ENCODE data around the gene RHOT2. TPM values are rescaled to one million over a fixed set of nuclear protein-coding genes. Genes with fewer than 3 reads are reported as not detected.

Gene RHOT2
- total RNA-seq, 1 experiment from 2014 or later = 98.5 TPM

- H3K27ac ChIP-seq (ENCODE audit: low read depth, low read length) = peak overlapping the region; percentile 98
- CTCF ChIA-PET = interaction anchor here (1.1 kb wide), 1 partner anchor 9 kb away, joined by 3 read pairs; the partner anchor contains the start of gene WDR24
- no peaks in the 10 kb centered on the region for H3K9me3 ChIP-seq (ENCODE audit: control insufficient read depth in 1 of 2, insufficient read depth in 1 of 2, low read depth in 1 of 2, low read length in 2 of 2)
- H3K4me3 ChIP-seq (replicated peaks in 1 of 2; ENCODE audit: low read depth in 1 of 2, low read length in 2 of 2) = peak overlapping the region; percentile 66 to 90
- POLR2A ChIA-PET = no interaction called here
- no peak for DNase-seq (ENCODE audit: low read depth, low spot score)
- TF ChIP-seq CTCF (IDR thresholded peaks at IDR 0.05 in 2 of 3, conservative IDR thresholded peaks at IDR 0.05 in 1 of 3; ENCODE audit: borderline replicate concordance in 1 of 3, insufficient read depth in 1 of 3, low read depth in 2 of 3, low read length in 2 of 3) (peak in 1 of 3 experiments; percentile 14; a peak in 2 of 6 replicates), EZH2 (IDR thresholded peaks at IDR 0.05) (no peak)
- TF ChIP-seq, protein P1, sequence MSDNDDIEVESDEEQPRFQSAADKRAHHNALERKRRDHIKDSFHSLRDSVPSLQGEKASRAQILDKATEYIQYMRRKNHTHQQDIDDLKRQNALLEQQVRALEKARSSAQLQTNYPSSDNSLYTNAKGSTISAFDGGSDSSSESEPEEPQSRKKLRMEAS (IDR thresholded peaks at IDR 0.05) = no peak
- H4K20me1 ChIP-seq (ENCODE audit: insufficient read depth) = no peaks in the 10 kb centered on the region
- peak overlapping the region; percentile 92 for H3K9ac ChIP-seq (ENCODE audit: low read length)
- BruUV-seq (replicated peaks) = no TSS peak
- peaks cover 0 to 26% of the 10 kb centered on the region in 2 experiments; a peak in 2 of 4 replicates for H3K36me3 ChIP-seq (ENCODE audit: control insufficient read depth in 1 of 2, insufficient read depth in 2 of 2, low read length in 2 of 2)
- peak; percentile 5; the same call in 1 of the 2 replicates for ATAC-seq
- H3K9me2 ChIP-seq (ENCODE audit: insufficient read depth) = no peaks in the 10 kb centered on the region
- peaks cover 13 to 54% of the 10 kb centered on the region in 2 experiments for H3K4me1 ChIP-seq (ENCODE audit: control insufficient read depth in 1 of 2, insufficient read depth in 2 of 2, low read length in 2 of 2)
- peak overlapping the region; percentile 97 for H3K4me2 ChIP-seq (ENCODE audit: low read length)
- H3K79me2 ChIP-seq (ENCODE audit: insufficient read depth, low read length) = peaks cover 38% of the 10 kb centered on the region
- RAD21 ChIA-PET (ENCODE audit: low non-redundant PET in 1 of 2, low total read pairs in 2 of 2, uncharacterized antibody in 2 of 2, unreplicated experiment in 2 of 2) = no interaction called here
- no peaks in the 10 kb centered on the region for H3K27me3 ChIP-seq (ENCODE audit: insufficient read depth, low read length)
- H2AFZ ChIP-seq (ENCODE audit: low read depth, low read length, poor library complexity, severe bottlenecking) = no peak overlapping the region
- intact Hi-C loops (cut with micrococcal nuclease) = no loop called here
These were observed 13.2 kb downstream of the RHOT2 start for GRCh38 chr16:680967-681745.

- TSS peak; percentile 80 for BruUV-seq (replicated peaks)
- RAD21 ChIA-PET (ENCODE audit: low non-redundant PET in 1 of 2, low total read pairs in 2 of 2, uncharacterized antibody in 2 of 2, unreplicated experiment in 2 of 2) = no interaction called here
- TF ChIP-seq ELF1 (IDR thresholded peaks at IDR 0.05; ENCODE audit: borderline replicate concordance, low read depth) = no peak
- no peak for TF ChIP-seq POLR2A (IDR thresholded peaks at IDR 0.05; ENCODE audit: borderline replicate concordance, extremely low read depth, insufficient read depth, insufficient read length)
- peak; percentile 11; the same call in 1 of the 2 replicates for TF ChIP-seq POLR2AphosphoS5 (IDR thresholded peaks at IDR 0.05; ENCODE audit: low read depth, low read length)
- TF ChIP-seq EGR1 (IDR thresholded peaks at IDR 0.05; ENCODE audit: low read depth) = no peak
- TF ChIP-seq CTCF (IDR thresholded peaks at IDR 0.05 in 2 of 3, conservative IDR thresholded peaks at IDR 0.05 in 1 of 3; ENCODE audit: borderline replicate concordance in 1 of 3, insufficient read depth in 1 of 3, low read depth in 2 of 3, low read length in 2 of 3) = no peak
- ATAC-seq = no peak
- peak overlapping the region; percentile 97 for H3K4me2 ChIP-seq (ENCODE audit: low read length)
- CTCF ChIA-PET = no interaction called here
- H3K4me1 ChIP-seq (ENCODE audit: control insufficient read depth in 1 of 2, insufficient read depth in 2 of 2, low read length in 2 of 2) = peaks cover 13 to 55% of the 10 kb centered on the region in 2 experiments
- H3K79me2 ChIP-seq (ENCODE audit: insufficient read depth, low read length) = peaks cover 41% of the 10 kb centered on the region
- no peaks in the 10 kb centered on the region for H3K9me3 ChIP-seq (ENCODE audit: control insufficient read depth in 1 of 2, insufficient read depth in 1 of 2, low read depth in 1 of 2, low read length in 2 of 2)
- H2AFZ ChIP-seq (ENCODE audit: low read depth, low read length, poor library complexity, severe bottlenecking) = no peak overlapping the region
- H3K27ac ChIP-seq (ENCODE audit: low read depth, low read length) = peak overlapping the region; percentile 98
- intact Hi-C loops (cut with micrococcal nuclease) = no loop called here
- no peaks in the 10 kb centered on the region for H4K20me1 ChIP-seq (ENCODE audit: insufficient read depth)
- peaks cover 0 to 33% of the 10 kb centered on the region in 2 experiments; a peak in 2 of 4 replicates for H3K36me3 ChIP-seq (ENCODE audit: control insufficient read depth in 1 of 2, insufficient read depth in 2 of 2, low read length in 2 of 2)
- no peaks in the 10 kb centered on the region for H3K27me3 ChIP-seq (ENCODE audit: insufficient read depth, low read length)
- DNase-seq (ENCODE audit: low read depth, low spot score) = no peak
- H3K9ac ChIP-seq (ENCODE audit: low read length) = peak overlapping the region; percentile 92
- H3K4me3 ChIP-seq (replicated peaks in 1 of 2; ENCODE audit: low read depth in 1 of 2, low read length in 2 of 2) = peak overlapping the region; percentile 66 to 90
- H3K9me2 ChIP-seq (ENCODE audit: insufficient read depth) = no peaks in the 10 kb centered on the region
- POLR2A ChIA-PET = no interaction called here
These were observed 14.0 kb downstream of the RHOT2 start for GRCh38 chr16:681746-682427.

Data from HCT116 (cell line).